Hematopoietic multipotent progenitor cell treated with erythropoietin and hydrocortisone succinate and interleukin-3 and kit ligand, for 6 days (in vitro differentiated cells): ENCODE data around the gene XAGE5.
"Not testable (repeated sequence)": the region's sequence is repeated elsewhere in the genome, so short reads cannot be mapped to it uniquely, and the experiment has no call there.

ENCODE experiments used
- DNase-seq: peaks from one replicate; pipeline ENCODE4 v3.0.0-alpha.2; 2015

Gene XAGE5, protein sequence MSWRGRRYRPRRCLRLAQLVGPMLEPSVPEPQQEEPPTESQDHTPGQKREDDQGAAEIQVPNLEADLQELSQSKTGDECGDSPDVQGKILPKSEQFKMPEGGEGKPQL

GRCh38 chrX:52811065-52811625, at the start of gene XAGE5:
TSS of gene XAGE5 (plus strand) at chrX:52811287. CDS start at chrX:52812567, 1,280 bp downstream.
- no peak for DNase-seq

GRCh38 chrX:52765983-52766382, 45.1 kb upstream of the XAGE5 start:
- DNase-seq: not testable (repeated sequence)

DNA sequence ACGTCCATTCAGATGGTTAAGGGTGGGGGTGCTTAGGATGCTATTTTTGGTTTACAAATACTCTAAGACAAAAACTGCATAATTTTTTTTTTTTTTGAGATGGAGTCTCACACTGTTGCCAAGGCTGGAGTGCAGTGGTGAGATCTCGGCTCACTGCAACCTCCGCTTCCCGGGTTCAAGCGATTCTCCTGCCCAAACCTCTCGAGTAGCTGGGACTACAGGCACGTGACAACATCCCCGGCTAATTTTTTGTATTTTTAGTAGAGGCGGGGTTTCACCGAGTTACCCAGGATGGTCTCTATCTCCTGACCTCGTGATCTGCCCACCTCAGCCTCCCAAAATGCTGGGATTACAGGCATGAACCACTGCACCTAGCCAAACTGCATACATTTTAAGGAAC, 37.6 kb upstream of the XAGE5 start:
- not testable (repeated sequence) for DNase-seq

- not testable (repeated sequence) for DNase-seq
Measured at GRCh38 chrX:52797327-52797726, 13.8 kb upstream of the XAGE5 start, which contains the start of gene SPANXN5. TSS of gene SPANXN5 (minus strand) at chrX:52797427. CDS start at chrX:52797348, 79 bp downstream.

DNA sequence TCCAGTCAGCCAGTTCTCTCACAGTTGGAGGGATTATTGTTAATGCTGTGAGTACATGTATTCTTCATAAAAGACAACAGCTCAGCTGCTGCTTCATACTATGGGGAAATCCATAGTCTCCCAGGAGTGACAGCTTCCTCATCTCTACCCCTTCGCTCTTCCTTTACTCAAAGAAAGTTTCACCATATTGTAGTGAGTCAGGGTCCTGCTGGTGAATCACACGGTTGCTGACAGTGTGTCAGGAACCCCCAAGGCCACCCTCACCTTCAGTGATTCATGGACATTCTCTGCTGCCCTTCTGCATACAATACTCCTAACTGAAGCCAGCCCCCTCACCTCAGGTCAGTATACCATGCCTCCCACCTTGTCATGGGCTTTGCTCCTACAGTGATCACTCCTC, 6.2 kb upstream of the XAGE5 start:
- DNase-seq: not testable (repeated sequence)

DNA sequence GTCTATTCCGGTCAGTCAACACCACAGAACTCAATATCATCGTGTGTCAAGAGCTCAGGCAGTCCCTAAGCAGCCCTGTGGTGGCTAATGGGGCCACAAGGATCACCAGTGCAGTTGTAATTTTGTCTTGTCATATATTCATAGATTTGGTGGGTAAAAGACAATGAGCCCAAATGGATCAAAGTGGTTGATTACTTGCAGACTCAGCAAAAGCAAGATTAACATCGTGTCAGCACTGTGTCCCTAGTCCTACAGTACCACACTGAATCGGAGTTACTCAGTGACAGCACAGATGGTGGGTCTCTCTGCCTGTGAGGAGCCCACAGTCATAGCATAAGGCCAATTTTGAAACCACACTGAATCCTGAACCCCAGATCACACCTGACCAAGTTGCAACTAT, 8.7 kb downstream of the XAGE5 start:
- no peak for DNase-seq

DNA sequence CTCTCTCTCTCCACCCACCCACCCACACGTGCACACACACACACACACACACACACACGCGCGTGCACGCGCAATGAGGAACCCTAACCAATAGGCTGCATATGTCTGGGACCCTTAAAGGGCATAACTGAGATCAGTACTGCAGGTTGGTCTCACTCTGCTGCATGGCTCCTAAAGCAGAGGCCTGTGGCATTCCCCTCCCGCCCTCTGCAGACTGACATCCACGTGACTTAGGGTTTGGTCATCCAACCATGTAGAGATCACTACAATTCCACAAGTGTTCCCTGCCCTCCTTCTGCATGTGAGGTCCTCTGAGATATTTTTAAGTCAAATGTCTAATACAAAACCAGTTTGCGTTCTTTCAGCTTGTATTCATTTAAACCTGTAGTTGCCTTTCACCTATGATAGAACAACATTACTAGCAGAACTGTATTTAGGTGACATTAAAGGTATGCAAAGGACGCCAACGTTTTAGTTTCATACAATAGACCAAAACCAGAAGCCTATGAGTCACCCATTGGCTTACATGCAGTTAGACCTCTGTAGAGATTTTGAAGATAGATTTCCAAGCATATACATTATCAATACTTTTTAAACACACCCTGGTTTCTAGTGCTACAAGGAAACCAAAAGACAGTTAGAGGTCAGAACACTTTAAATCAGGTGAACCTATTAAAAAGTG, 10.1 kb downstream of the XAGE5 start:
- no peak for DNase-seq

DNA sequence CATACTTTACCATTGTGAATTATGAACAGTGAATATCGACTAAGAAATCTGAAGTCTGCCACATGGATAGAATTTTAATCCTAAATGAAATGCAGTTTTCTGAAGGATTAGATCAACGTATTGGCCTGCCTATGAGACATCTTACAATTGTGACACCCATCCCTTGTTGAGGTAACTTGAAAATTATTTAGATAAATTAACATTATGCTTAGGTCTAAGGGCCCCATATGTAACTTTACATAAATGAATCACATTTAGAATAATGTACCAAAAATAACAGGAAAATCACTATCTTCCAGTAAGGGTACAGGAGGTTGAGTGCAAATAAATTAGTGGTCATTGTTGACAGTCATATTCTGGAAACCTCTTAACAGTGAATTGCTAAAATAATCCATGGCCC, 13.5 kb downstream of the XAGE5 start:
- no peak for DNase-seq

- no peak for DNase-seq
Measured at GRCh38 chrX:52830551-52830950, 19.5 kb downstream of the XAGE5 start.

DNA sequence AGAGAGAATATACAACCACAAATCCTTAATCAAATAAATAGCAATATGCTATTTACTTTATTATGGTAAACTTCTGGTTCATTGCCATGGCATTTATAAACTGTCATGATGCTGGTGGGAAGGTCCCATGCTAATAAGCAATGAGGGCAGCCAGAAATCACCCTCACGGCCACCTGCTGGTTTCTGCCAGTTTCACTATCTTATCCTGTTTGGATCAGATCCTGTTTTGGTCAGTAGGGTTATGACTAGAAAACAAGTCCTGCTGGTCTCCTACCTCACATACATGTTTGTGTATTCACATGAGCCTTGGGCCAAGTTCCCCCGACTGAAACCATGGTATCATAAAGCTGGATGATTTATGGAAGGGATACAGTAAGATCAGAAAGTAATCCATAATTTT, 28.1 kb downstream of the XAGE5 start:
- DNase-seq: no peak

- DNase-seq: not testable (repeated sequence)
Measured at GRCh38 chrX:52843619-52844018, 32.5 kb downstream of the XAGE5 start.

- no peak for DNase-seq
Measured at GRCh38 chrX:52852110-52852860, 41.2 kb downstream of the XAGE5 start.

- DNase-seq: not testable (repeated sequence)
Measured at GRCh38 chrX:52856991-52857525, 46.0 kb downstream of the XAGE5 start.

DNA sequence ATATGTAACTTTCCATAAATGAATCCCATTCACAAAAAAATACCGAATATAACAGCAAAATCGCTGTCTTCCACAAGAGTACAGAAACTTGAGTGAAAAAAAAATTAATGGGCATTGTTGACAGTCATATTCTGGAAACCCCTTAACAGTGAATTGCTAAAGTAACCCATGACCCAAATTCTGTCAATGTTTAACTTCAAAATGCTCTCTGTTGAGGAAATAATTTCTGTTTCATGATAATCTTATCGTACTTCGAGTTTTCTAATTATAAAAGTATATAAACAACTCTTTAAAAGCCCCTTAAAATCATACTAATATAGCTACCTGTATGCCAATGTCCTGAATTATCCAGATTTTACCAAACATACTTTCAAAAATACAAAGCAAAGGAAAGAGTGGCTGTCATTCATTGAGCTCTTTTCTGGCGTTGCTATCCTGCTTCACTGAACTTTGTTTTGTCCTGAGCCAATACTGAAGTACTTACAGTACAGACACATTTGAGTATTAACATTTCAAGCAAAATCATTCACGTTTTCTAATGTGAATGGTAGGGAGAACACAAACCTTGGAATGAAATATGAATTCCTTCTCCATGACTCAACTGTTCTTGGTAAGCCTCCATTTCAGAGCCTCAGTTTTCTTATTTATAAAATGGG, 54.4 kb downstream of the XAGE5 start:
- no peak for DNase-seq
